Activated CD8-positive, alpha-beta T cell treated with anti-CD3 and anti-CD28 coated beads for 36 hours (primary cell): ENCODE results near the gene C8B. TPM values are rescaled to one million over a fixed set of nuclear protein-coding genes. Genes with fewer than 3 reads are reported as not detected.

Source experiments
- ATAC-seq: fragments of 200-7000 bp; cut with Tn5 transposase; one replicate; pipeline ENCODE4 v1.10.0; 2021; ENCODE audit warnings: mild to moderate bottlenecking, moderate library complexity
- CTCF ChIA-PET: fragments of 350-600 bp; sonication (Branson Sonifier 250); formaldehyde crosslinking; loops from one replicate; lab custom pipeline; 2021; ENCODE audit warnings: antibody characterized with exemption; lab: Charles Lee
- POLR2A ChIA-PET: fragments of 350-600 bp; sonication (Branson Sonifier 250); formaldehyde crosslinking; loops from one replicate; lab custom pipeline; 2021; ENCODE audit warnings: antibody characterized with exemption; lab: Charles Lee
- DNase-seq: peaks from one replicate; pipeline ENCODE4 v3.0.0-alpha.2; 2020
- H3K27ac Mint-ChIP-seq: one replicate; pipeline ENCODE4 v1.8.0; 2021; ENCODE audit warnings: mild to moderate bottlenecking, mixed read lengths
- H3K27me3 Mint-ChIP-seq: one replicate; pipeline ENCODE4 v1.8.0; 2021; ENCODE audit warnings: mixed read lengths
- H3K36me3 Mint-ChIP-seq: one replicate; pipeline ENCODE4 v1.8.0; 2021; ENCODE audit warnings: low read depth, mixed read lengths
- H3K4me1 Mint-ChIP-seq: one replicate; pipeline ENCODE4 v1.8.0; 2021; ENCODE audit warnings: low read depth, mixed read lengths
- H3K4me3 Mint-ChIP-seq: one replicate; pipeline ENCODE4 v1.8.0; 2021; ENCODE audit warnings: mild to moderate bottlenecking, moderate library complexity, mixed read lengths
- H3K9me3 Mint-ChIP-seq: one replicate; pipeline ENCODE4 v1.8.0; 2021; ENCODE audit warnings: mixed read lengths
- intact Hi-C: fragments of 100-400 bp; cut with micrococcal nuclease; formaldehyde crosslinking; loops from one replicate; pipeline ENCODE4 v1.10.0; 2022
- total RNA-seq, 2 experiments: library from RNA; stranded (reverse); gene quantifications; one replicate each; pipeline ENCODE4 v1.2.3, GENCODE V29; 2021
- TF ChIP-seq, protein P1 (sequence below): fragments of 200-600 bp; IDR thresholded peaks from one replicate; pipeline ENCODE4 v1.8.0; 2022; ENCODE audit warnings: antibody characterized with exemption, mild to moderate bottlenecking

C8B gene
- total RNA-seq, 2 experiments from 2014 or later = not detected

GRCh38 chr1:56904663-56905397 is 61.0 kb downstream of the C8B start:
- Mint-ChIP-seq H3K27ac (no peak overlapping the region), H3K4me1 (no peaks in the 10 kb centered on the region), H3K27me3 (peaks cover 6% of the 10 kb centered on the region), H3K9me3 (no peaks in the 10 kb centered on the region), H3K36me3 (no peaks in the 10 kb centered on the region), H3K4me3 (no peak overlapping the region)
- ChIA-PET CTCF (no interaction called here), POLR2A (no interaction called here)
- DNase-seq = no peak
- intact Hi-C loops = no loop called here
- no peak for ATAC-seq
- TF ChIP-seq, protein P1, sequence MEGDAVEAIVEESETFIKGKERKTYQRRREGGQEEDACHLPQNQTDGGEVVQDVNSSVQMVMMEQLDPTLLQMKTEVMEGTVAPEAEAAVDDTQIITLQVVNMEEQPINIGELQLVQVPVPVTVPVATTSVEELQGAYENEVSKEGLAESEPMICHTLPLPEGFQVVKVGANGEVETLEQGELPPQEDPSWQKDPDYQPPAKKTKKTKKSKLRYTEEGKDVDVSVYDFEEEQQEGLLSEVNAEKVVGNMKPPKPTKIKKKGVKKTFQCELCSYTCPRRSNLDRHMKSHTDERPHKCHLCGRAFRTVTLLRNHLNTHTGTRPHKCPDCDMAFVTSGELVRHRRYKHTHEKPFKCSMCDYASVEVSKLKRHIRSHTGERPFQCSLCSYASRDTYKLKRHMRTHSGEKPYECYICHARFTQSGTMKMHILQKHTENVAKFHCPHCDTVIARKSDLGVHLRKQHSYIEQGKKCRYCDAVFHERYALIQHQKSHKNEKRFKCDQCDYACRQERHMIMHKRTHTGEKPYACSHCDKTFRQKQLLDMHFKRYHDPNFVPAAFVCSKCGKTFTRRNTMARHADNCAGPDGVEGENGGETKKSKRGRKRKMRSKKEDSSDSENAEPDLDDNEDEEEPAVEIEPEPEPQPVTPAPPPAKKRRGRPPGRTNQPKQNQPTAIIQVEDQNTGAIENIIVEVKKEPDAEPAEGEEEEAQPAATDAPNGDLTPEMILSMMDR = no peak

DNA sequence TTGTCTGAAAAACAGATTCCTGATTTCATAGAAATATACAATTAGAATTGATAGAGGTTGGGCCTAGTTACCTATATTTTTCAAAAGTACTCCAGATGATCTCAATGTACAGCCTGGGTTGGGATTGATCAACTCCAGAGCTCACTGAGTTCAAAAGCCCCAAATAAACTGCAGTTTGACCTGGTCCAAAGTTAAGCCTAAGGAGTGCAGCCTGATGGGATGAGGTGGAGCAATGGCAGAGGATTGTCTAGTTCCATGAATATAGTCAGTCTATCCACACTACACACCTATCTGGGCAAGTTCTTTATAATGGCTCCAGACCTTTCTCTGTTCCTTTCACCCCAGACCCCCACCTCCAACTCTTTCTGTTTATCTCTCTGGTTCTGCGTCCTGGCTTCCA is 62.0 kb downstream of the C8B start:
- CTCF ChIA-PET = no interaction called here
- DNase-seq = no peak
- H3K36me3 Mint-ChIP-seq = no peaks in the 10 kb centered on the region
- H3K4me3 Mint-ChIP-seq = no peak overlapping the region
- H3K27me3 Mint-ChIP-seq = peaks cover 6% of the 10 kb centered on the region
- no peak overlapping the region for H3K27ac Mint-ChIP-seq
- TF ChIP-seq, protein P1 = no peak
- no peaks in the 10 kb centered on the region for H3K9me3 Mint-ChIP-seq
- intact Hi-C loops = no loop called here
- POLR2A ChIA-PET = no interaction called here
- no peaks in the 10 kb centered on the region for H3K4me1 Mint-ChIP-seq
- no peak for ATAC-seq

DNA sequence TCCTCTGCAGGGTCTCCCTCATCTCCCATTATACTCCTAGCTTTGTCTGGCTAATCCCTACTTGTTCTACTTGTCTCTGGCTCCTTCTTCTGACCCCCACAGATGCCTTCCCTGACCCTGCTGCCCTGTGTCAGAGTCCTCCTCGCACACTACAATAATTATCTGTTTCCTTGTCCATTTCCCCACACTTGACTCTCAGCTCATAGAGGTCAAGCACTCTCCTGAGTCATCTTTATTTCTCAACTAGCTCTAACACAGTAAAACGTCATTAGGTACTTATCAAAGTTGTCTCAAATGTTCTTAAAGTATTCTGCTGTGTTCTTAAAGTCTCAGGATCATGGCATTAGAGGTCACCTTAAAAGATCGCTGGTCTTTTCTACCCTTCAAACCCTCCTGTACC is 64.1 kb downstream of the C8B start:
- Mint-ChIP-seq H3K4me3 (no peak overlapping the region), H3K4me1 (no peaks in the 10 kb centered on the region), H3K27ac (no peak overlapping the region), H3K36me3 (no peaks in the 10 kb centered on the region), H3K27me3 (peaks cover 7% of the 10 kb centered on the region), H3K9me3 (no peaks in the 10 kb centered on the region)
- DNase-seq (no peak), ATAC-seq (no peak)
- ChIA-PET CTCF (no interaction called here), POLR2A (no interaction called here)
- intact Hi-C loops = no loop called here
- TF ChIP-seq, protein P1 = no peak

- H3K27ac Mint-ChIP-seq = no peak overlapping the region
- no peak overlapping the region for H3K4me3 Mint-ChIP-seq
- intact Hi-C loops = no loop called here
- ChIA-PET POLR2A (no interaction called here), CTCF (interaction anchor here (1.0 kb wide), 1 partner anchor 78 kb away, joined by 3 read pairs; no protein-coding TSS in a partner anchor)
- H3K36me3 Mint-ChIP-seq = no peaks in the 10 kb centered on the region
- TF ChIP-seq, protein P1 = no peak
- H3K4me1 Mint-ChIP-seq = no peaks in the 10 kb centered on the region
- no peaks in the 10 kb centered on the region for H3K9me3 Mint-ChIP-seq
- ATAC-seq = no peak
- H3K27me3 Mint-ChIP-seq = peaks cover 10% of the 10 kb centered on the region
- no peak for DNase-seq
Observed at GRCh38 chr1:56898879-56899278, 66.9 kb downstream of the C8B start.

DNA sequence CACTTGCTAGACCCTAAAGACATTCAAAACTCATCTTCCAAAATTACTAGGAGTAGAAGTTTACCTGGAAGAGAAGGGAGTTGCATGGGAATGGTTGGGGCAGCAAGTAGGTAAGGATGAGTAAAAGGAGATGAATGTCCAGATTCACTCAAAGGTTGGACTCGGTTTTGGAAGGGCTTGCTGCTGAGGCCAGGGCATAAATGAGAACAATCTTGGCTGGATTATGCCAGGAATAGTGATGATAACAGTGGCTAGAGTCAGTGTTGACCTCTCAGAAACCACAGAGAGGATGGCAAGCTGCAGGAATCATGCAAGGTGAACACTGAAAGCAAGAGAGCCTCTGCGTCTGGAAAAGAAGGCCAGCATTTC is 67.8 kb downstream of the C8B start:
- H3K27me3 Mint-ChIP-seq = peaks cover 8% of the 10 kb centered on the region

More for the DNA sequence above, 67.8 kb downstream of the C8B start:
- TF ChIP-seq, protein P1 = no peak
- no peak for ATAC-seq
- CTCF ChIA-PET = no interaction called here
- no peaks in the 10 kb centered on the region for H3K4me1 Mint-ChIP-seq
- no peak overlapping the region for H3K4me3 Mint-ChIP-seq
- H3K27ac Mint-ChIP-seq = no peak overlapping the region
- no peaks in the 10 kb centered on the region for H3K9me3 Mint-ChIP-seq
- intact Hi-C loops = no loop called here
- H3K36me3 Mint-ChIP-seq = no peaks in the 10 kb centered on the region
- POLR2A ChIA-PET = no interaction called here
- DNase-seq = no peak
